GM19328 (cell line): ENCODE data around the gene ATXN2.
A peak's percentile ranks its signal among the peaks of the same experiment; 100 is the strongest.
"Not testable (repeated sequence)": the region's sequence is repeated elsewhere in the genome, so short reads cannot be mapped to it uniquely, and the experiment has no call there.

Experiments used
- ATAC-seq: cut with Tn5 transposase; IDR thresholded peaks from one replicate; pipeline ENCODE4 v1.9.1; 2021; ENCODE audit warnings: mild to moderate bottlenecking, moderate library complexity; ENCODE audit not compliant: unreplicated experiment

Gene ATXN2

DNA sequence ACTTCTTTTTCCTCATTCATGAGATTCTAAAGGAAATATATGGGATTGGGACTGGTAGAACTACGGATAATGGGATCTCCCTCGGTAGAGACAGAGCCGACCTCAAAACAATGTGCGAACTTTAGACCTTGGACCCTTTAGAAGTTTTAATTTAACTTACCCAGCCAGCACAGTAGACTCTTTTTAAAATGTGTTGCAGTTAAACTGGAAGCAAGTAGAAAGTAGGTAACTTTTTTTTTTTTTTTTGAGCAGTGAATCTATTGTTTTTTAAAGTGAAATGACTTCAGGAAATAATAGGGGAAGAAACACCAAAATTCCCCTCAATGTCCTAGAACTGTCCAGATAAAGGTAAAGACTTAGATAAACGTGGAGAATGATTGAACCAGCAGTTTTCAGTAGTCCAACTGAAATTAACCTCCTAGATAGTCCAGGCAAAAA lies 1.1 kb upstream of the ATXN2 start:
- no peak for ATAC-seq

GRCh38 chr12:111599453-111600204 lies 514 bp upstream of the ATXN2 start:
- peak; percentile 52 for ATAC-seq

GRCh38 chr12:111597831-111598636 lies 1.1 kb downstream of the ATXN2 start:
- ATAC-seq = no peak

DNA sequence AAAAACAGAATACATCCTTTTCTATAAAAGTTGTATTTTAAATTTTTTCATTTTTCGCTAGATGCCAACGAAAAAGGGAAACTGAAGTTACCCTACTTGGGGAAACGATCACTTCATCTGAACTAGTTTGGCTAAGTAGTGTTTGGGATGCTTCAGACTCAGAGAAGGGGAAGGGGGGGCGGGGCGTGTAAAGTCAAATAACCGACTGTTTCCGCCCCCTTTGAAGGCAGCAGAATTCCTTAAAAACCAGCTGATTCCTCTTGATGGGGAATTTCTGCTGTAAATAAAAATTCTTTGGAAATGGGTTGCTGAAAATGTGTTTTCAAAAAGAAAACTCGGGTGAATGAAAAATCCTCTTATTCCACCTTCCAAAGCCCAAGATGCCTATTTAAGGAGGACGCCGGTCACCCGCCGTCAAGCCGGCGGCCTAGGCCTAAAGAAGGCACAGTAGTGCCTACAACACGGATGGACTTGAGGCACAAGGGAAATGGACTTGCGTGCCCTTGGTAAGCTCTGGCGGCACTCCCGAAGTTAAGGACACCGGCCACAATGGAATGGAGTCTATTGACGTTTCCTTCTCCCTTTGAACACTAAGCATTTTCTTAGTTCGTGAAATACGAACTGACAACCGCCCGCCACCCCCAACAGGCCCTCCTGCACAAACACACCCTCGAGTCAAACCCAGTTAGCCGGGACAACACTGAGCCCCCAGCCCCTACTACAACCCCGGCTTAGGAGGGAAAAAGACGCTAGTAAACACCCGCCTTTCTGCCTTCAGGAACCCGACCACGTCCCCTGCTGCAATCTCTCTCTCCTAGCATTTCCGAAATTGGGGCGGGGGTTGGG lies 1.9 kb downstream of the ATXN2 start:
- no peak for ATAC-seq

DNA sequence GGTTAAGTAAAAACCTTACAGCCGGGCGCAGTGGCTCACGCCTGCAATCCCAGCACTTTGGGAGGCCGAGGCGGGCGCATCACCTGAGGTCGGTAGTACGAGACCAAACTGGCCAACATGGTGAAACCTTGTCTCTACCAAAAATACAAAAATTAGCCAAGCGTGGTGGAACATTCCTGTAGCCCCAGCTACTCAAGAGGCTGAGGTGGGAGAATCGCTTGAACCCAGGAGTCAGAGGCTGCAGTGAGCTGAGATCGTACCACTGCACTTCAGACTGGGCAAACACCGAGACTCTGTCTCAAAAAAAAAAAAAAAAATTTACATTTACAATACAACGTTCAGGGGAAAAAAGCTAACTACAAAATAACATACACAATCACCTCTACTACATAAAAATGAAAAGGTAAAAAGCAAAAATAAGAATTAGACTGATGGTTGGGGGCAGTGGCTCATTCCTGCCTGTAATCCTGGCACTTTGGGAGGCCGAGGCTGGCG lies 3.7 kb downstream of the ATXN2 start:
- ATAC-seq = not testable (repeated sequence)

- not testable (repeated sequence) for ATAC-seq
Measured at GRCh38 chr12:111591399-111592010, 7.6 kb downstream of the ATXN2 start.

GRCh38 chr12:111590552-111590951 lies 8.6 kb downstream of the ATXN2 start:
- no peak for ATAC-seq

DNA sequence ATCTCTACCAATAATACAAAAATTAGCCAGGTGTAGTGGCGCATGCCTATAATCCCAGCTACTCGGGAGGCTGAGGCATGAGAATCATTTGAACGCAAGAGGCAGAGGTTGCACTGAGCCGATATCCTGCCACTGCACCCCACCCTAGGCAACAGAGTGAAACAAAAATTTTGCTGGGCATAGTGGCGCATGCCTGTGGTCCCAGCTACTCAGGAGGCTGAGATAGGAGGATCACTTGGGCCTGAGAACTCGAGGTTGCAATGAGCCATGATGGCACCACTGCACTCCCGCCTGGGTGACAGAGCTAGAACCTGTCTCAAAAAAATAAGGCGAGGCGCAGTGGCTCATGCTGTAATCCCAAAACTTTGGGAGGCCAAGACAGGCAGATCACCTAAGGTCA lies 9.5 kb downstream of the ATXN2 start:
- ATAC-seq = no peak

- ATAC-seq = no peak
Measured at GRCh38 chr12:111588010-111588409, 11.1 kb downstream of the ATXN2 start.

- no peak for ATAC-seq
Measured at GRCh38 chr12:111586986-111587385, 12.1 kb downstream of the ATXN2 start.

DNA sequence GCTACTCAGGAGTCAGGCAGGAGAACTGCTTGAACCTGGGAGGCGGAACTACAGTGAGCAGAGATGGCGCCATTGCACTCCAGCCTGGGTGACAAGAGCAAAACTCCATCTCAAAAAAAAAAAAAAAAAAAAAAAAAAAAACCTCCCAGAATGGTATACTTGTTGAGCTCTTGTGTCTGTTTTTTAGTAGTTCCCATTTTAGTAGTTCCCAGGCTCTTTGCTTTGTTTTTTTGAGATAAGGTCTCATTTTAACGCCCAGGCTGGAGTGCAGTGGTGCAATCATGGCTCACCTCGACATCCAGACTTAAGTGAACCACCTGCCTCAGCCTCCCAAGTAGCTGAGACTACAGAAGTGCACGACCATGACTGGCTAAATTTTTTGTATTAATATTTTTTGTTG lies 13.4 kb downstream of the ATXN2 start:
- ATAC-seq = no peak

DNA sequence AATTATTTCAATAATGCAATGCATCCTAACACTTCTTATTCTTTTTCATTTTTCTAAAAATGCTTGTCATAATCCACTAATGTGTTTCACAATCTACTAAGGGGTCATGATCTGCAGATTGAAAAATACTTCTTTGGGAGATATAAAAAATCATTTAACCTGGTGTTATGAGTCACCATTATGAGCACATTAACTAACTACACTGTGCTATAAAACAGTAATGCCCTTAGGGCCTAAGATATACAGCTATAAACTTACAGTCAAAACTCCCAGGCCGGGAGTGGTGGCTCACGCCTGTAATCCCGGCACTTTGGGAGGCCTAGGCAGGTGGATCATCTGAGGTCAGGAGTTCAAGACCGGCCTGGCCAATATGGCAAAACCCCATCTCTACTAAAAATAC lies 14.2 kb downstream of the ATXN2 start:
- no peak for ATAC-seq

DNA sequence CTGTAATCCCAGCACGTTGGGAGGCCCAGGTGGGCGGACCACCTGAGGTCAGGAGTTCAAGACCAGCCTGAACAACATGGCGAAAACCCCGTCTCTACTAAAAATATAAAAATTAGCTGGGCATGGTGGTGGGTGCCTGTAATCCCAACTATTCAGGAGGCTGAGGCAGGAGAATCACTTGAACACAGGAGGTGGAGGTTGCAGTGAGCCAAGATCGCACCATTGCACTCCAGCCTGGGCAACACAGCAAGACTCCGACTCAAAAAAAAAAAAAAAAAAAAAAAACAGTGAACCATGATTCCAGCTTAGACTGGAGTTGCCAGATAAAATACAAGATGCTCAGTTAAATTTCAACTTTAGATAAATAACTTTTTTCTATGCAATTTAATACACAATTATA lies 15.6 kb downstream of the ATXN2 start:
- not testable (repeated sequence) for ATAC-seq

DNA sequence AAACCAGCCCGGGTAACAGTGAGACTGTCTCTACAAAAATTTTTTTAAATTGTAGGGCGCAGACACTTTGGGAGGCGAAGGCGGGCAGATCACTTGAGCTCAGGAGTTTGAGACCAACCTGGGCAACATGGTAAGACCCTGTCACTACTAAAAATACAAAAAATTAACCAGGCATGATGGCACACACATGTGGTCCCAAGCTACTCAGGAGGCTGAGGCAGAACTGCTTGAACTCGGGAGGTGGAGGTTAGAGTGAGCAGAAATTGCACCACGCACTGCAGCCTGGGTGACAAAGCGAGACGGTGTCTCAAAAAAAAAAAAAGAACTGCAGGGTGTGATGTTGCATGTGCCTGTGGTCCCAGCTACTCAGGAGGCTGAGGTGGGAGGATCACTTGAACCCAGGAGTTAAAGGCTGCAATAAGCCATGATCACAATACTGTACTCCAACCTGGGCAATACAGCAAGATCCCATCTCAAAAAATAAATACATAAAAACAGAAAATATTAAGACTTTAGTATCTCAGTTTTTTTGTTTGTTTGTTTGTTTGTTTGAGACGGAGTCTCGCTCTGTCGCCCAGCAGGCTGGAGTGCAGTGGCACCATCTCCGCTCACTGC lies 16.9 kb downstream of the ATXN2 start:
- no peak for ATAC-seq

GRCh38 chr12:111581434-111582132 lies 17.5 kb downstream of the ATXN2 start:
- no peak for ATAC-seq

DNA sequence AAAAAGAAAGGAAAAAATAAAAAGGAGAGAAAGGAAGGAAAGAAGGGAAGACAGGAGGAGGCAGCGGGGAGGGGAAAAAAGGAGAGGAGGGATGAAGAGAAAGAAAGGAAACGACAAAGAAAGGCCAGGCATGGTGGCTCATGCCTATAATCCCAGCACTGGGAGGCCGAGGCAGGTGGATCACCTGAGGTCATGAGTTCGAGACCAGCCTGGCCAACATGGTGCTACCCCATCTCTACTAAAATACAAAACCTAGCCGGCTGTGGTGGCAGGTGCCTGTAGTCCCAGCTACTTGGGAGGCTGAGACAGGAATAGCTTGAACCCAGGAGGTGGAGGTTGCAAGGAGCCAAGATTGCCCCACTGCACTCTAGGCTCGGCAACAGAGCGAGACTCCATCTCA lies 18.4 kb downstream of the ATXN2 start:
- no peak for ATAC-seq

GRCh38 chr12:111580119-111580425 lies 19.0 kb downstream of the ATXN2 start:
- no peak for ATAC-seq

GRCh38 chr12:111578971-111579340 lies 20.2 kb downstream of the ATXN2 start:
- no peak for ATAC-seq

- ATAC-seq = no peak
Measured at GRCh38 chr12:111578276-111578970, 20.7 kb downstream of the ATXN2 start.
